ENCODE results near the gene PPM1H. TPM values are rescaled to one million over a fixed set of nuclear protein-coding genes. Genes with fewer than 3 reads are reported as not detected.

Gene PPM1H
- total and polyA plus RNA-seq, 10 of the 15 experiments (the other 5 are each of a cell fraction or from before 2014, with no cell fraction given) = 0.11 to 0.83 (median 0.49) TPM

- DNase-seq (ENCODE audit: low read depth, low spot score) = no peak
- POLR2A ChIA-PET = no interaction called here
- no peak overlapping the region for H3K9ac ChIP-seq (ENCODE audit: control insufficient read depth, insufficient read depth, low read length)
- no peak overlapping the region for H2AFZ ChIP-seq (ENCODE audit: control insufficient read depth, low read depth, low read length)
- TF ChIP-seq ZNF217 (IDR thresholded peaks at IDR 0.05) (no peak), ELK1 (IDR thresholded peaks at IDR 0.05; ENCODE audit: low read depth, low read length) (no peak), TCF12 (IDR thresholded peaks at IDR 0.05; ENCODE audit: low read depth, low read length) (no peak), NBN (IDR thresholded peaks at IDR 0.05) (no peak), E2F8 (IDR thresholded peaks at IDR 0.05; ENCODE audit: low read depth, partially characterized antibody) (no peak), SRF (IDR thresholded peaks at IDR 0.05; ENCODE audit: low read depth in 2 of 2, low read length in 2 of 2) (no peak), MXI1 (IDR thresholded peaks at IDR 0.05; ENCODE audit: low read depth, low read length) (no peak), HDAC6 (IDR thresholded peaks at IDR 0.05; ENCODE audit: unreplicated experiment) (no peak)
- no peaks in the 10 kb centered on the region for H3K4me1 ChIP-seq (ENCODE audit: control insufficient read depth, insufficient read depth, low read length)
- H3K27ac ChIP-seq (ENCODE audit: control insufficient read depth, insufficient read depth) = no peak overlapping the region
- H4K20me1 ChIP-seq (ENCODE audit: control insufficient read depth, insufficient read depth) = no peaks in the 10 kb centered on the region
- 83% methylated on average over 1 of the region's 1 CpG for WGBS (ENCODE audit: insufficient coverage, insufficient replicate concordance, low lambda C conversion rate, missing lambda C conversion rate)
- no peak for ATAC-seq
- no peaks in the 10 kb centered on the region for H3K9me3 ChIP-seq (replicated peaks; ENCODE audit: control insufficient read depth, insufficient read depth, low read length)
- RAD21 ChIA-PET (ENCODE audit: unreplicated experiment) = no interaction called here
- FAIRE-seq = no peak
- in situ Hi-C loops (cut with MboI) (no loop called here), intact Hi-C loops (cut with micrococcal nuclease; ENCODE audit: unreplicated experiment) (no loop called here)
- no peaks in the 10 kb centered on the region for H3K36me3 ChIP-seq (ENCODE audit: control insufficient read depth in 2 of 2, insufficient read depth in 2 of 2, low read length in 1 of 2)
- CTCF ChIA-PET = interaction anchor here (0.6 to 1.4 kb wide), 3 partner anchors 137 to 219 kb away, joined by 3 to 4 read pairs (median 4); no protein-coding TSS in a partner anchor
- SMC1A ChIA-PET (ENCODE audit: uncharacterized antibody, unreplicated experiment) = interaction anchor here (0.7 to 1.4 kb wide), 4 partner anchors 9 to 118 kb away, joined by 3 read pairs; no protein-coding TSS in a partner anchor
- no peaks in the 10 kb centered on the region; a peak in 2 of 4 replicates for H3K27me3 ChIP-seq (replicated peaks in 1 of 2; ENCODE audit: control insufficient read depth in 2 of 2, insufficient read depth in 2 of 2, low read length in 1 of 2)
- H3K79me2 ChIP-seq (ENCODE audit: control insufficient read depth, insufficient read depth, low read length) = no peaks in the 10 kb centered on the region
- H3K4me3 ChIP-seq = no peak overlapping the region
- BruUV-seq (replicated peaks) = no TSS peak
- no peak overlapping the region for H3K4me2 ChIP-seq (ENCODE audit: control insufficient read depth, insufficient read depth)
Observed at GRCh38 chr12:62657363-62657632, 277.7 kb downstream of the PPM1H start.

Data from GM12878 (cell line).